CD4-positive, alpha-beta T cell treated with Interleukin-17A for 4 hours (primary cell): ENCODE measurements around the gene TVP23C.
"Not testable (repeated sequence)": the region's sequence is repeated elsewhere in the genome, so short reads cannot be mapped to it uniquely, and the experiment has no call there.

Source experiments
- DNase-seq: peaks from one replicate; pipeline ENCODE4 v3.0.0-alpha.2; 2020; ENCODE audit warnings: mixed read lengths

The TVP23C gene

GRCh38 chr17:15563375-15563857 lies at the start of gene TVP23C:
Gene TVP23C, minus strand, starts transcription at chr17:15563483. Its CDS starts 35 bp downstream, at chr17:15563448.
- peak; percentile 72 for DNase-seq

GRCh38 chr17:15592960-15593359 lies 29.7 kb upstream of the TVP23C start:
- not testable (repeated sequence) for DNase-seq

DNA sequence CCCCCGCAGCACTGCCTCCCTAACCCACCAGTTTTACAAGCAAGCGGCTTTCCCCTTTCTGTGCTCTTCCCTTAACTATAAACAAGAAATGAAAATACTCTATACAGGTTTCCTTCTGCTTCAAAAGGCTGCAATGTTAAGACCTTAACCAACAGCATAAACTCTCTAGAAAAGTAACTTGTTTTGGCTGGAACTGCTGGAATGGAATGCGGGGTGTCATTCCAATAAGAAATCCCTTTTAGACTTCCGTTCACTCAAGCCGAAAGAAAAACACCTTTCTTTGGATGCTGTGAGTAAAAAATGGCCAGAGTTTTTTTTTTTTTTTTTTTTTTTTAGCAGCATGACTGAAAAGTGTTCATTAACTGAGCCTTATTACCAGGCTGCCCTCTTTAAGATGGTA lies 28.7 kb upstream of the TVP23C start:
- not testable (repeated sequence) for DNase-seq

DNA sequence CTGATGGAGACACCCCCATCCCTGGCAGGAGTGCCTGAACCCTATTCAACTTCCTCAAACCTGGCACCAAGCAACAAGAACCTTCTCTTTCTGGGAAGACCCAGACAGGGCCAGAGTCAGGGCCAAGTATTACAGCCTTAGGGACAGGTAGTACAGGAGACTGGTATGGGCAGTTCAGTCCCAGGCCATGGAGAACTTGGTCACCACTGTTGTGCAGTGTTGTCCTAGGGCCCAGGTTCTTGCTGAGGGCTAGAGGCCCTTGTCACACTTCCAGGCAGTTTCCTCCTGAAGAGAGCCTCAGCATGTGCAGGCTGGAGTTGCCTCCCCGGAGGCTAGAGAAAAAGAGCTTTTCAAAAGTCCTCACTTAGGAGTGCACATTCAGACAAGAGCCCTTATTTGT lies 27.6 kb upstream of the TVP23C start:
- DNase-seq = not testable (repeated sequence)

GRCh38 chr17:15589544-15590536 lies 26.6 kb upstream of the TVP23C start:
- DNase-seq = not testable (repeated sequence)

GRCh38 chr17:15588017-15588416 lies 24.7 kb upstream of the TVP23C start:
- DNase-seq = not testable (repeated sequence)

DNA sequence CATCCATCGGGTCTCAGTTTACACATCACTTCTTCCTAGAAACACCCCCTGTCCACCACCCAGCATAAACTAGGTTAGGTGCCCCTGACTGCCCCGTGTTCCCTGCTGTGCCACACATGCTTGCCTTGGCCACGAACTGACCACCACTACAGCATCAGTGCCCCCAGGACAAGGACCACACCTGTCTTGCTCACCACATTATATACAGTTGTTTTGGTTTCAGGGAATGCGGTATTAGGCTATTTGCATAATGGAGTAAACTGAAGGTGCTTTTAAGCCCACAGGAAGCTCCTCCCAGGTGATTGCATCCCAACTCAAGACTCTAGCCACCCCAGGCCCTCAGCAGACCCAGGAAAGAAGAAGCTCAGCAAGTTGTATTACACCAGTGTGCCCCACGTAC lies 20.0 kb upstream of the TVP23C start:
- not testable (repeated sequence) for DNase-seq

GRCh38 chr17:15581462-15581861 lies 18.2 kb upstream of the TVP23C start:
- not testable (repeated sequence) for DNase-seq

GRCh38 chr17:15576848-15577247 lies 13.6 kb upstream of the TVP23C start:
- DNase-seq = not testable (repeated sequence)

- not testable (repeated sequence) for DNase-seq
Observed at GRCh38 chr17:15574660-15575059, 11.4 kb upstream of the TVP23C start.

DNA sequence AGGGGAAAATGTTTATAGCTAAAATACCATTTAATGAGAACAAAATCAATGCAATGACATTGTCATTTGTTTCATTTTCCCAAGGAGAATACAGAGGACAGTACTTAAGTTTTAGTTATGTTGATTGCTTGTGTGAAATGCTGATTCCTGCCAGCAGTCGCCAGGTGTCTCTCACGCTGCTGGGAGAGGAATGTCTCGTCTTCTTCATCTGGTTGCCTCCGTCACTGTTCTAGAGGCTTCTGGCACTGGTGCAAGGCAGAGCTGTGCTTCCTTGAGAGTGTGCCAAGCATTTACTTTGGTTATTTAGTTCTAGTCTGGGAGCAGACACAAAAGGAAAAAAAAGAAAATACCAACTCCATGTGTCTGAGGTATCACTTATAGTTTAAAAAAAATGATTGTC lies 10.6 kb upstream of the TVP23C start:
- DNase-seq = not testable (repeated sequence)

GRCh38 chr17:15562613-15563374 lies 489 bp downstream of the TVP23C start:
- not testable (repeated sequence) for DNase-seq

- not testable (repeated sequence) for DNase-seq
Observed at GRCh38 chr17:15561439-15561838, 1.8 kb downstream of the TVP23C start.

GRCh38 chr17:15558403-15559105 lies 4.7 kb downstream of the TVP23C start:
- DNase-seq = not testable (repeated sequence)

DNA sequence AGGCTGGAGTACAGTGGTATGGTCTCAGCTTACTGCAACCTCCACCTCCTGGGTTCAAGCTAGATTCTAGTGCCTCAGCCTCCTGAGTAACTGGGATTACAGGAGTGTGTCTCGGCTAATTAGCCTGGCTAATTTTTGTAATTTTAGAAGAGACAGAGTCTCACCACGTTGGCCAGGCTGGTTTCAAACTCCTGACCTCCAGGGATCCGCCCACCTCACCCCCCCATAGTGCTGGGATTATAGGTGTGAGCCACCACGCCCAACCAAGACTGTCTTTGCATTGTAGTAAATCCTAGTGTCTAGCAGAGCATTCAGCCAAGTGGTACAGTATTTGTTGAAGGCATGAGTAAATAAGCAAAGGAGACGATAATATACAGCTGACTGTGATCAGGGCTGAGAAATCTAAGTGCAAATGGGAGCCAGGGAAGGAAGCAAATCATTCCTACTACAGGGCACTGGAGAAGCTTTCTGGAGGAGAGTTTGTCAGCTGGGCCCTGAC lies 5.9 kb downstream of the TVP23C start:
- DNase-seq = not testable (repeated sequence)

DNA sequence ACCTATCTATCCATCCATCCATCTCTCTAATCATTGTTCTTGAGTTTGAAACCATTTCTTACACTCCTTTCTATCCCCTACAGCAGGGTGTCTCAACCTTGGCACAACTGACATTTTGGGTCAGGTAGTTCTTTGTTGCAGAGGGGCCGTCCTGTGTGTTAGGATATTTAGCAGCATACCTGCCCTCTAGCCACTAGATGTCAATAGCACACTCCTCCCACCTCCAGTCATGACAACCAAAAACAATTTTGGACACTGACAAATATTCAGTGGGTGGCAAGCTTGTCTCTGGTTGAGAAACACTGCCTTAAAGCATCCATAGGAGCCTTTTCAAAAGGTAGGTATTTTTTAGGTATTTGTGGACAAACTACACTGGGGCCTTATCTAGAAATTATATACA lies 10.4 kb downstream of the TVP23C start:
- DNase-seq = not testable (repeated sequence)

GRCh38 chr17:15549552-15549951 lies 13.7 kb downstream of the TVP23C start:
- not testable (repeated sequence) for DNase-seq

- not testable (repeated sequence) for DNase-seq
Observed at GRCh38 chr17:15546604-15547003, 16.7 kb downstream of the TVP23C start.

DNA sequence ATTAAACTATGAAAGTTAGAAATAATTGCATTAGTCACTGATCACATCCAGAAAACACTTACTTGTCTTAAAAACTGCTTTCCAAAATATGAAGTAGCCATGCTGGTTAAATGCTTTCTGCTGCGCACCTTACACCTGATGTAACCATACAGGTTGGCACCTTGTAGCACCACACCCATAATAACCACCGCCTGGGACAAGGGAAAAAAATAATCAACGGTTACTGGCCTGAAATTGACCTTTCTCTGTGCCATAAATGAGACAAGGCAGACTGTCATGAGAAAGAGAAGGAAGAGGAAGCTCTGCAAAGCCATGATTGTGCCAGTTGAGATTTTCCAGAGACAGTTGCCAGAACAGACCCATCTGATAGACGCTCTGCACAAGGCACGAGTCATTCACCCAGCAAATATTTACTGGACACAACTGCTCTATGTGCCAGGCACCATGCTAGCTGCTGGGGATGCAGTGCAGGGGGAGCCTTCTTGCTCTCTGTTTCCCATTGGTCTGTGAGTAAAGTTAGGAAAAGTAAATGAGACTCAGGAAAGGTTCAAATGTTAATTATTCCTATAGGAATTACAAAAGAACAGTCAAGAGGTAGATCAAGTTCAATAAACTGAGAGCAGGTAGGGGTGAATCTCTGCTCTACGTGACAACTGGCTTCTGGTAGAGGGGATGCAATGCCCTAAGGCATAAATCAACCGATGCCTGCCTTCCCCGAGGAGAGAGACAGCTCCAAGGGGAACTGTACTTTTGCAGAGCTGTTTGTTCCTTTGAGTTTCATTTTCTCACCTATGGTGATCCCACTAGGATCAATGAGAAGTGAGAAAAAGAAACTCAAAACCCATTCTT lies 22.7 kb downstream of the TVP23C start:
- not testable (repeated sequence) for DNase-seq

DNA sequence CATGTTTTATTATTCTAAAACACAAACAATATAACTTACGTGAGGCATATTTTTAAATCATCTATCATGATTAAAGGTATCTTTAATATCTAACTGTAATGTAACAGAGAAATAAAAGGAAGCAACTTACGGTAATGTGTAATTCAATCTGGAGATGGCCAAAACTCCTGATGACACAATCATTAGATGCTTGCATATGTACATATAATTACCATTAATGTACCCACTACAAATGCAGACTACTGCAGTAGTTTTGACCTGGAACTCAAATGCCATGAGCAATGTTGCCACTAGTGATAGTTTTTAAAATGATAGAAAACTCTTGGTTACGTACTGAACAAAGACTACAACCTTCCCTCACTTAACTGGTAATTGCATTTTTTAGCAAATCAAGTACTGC lies 30.2 kb downstream of the TVP23C start:
- not testable (repeated sequence) for DNase-seq
